ENCODE measurements around the gene COL11A2. TPM values are rescaled to one million over a fixed set of nuclear protein-coding genes. Genes with fewer than 3 reads are reported as not detected.
A peak's percentile ranks its signal among the peaks of the same experiment; 100 is the strongest.

COL11A2 gene
- total and polyA plus RNA-seq, 8 donors: 0.15 to 3.1 (median 0.54) TPM

GRCh38 chr6:33191383-33192104, 723 bp downstream of the COL11A2 start:
- ATAC-seq (peak; percentile 32 to 70 (median 48)), DNase-seq (peak in 4 of 6 donors; percentile 58 to 82 (median 72)), FAIRE-seq (no peak)
- TF ChIP-seq, protein P1, sequence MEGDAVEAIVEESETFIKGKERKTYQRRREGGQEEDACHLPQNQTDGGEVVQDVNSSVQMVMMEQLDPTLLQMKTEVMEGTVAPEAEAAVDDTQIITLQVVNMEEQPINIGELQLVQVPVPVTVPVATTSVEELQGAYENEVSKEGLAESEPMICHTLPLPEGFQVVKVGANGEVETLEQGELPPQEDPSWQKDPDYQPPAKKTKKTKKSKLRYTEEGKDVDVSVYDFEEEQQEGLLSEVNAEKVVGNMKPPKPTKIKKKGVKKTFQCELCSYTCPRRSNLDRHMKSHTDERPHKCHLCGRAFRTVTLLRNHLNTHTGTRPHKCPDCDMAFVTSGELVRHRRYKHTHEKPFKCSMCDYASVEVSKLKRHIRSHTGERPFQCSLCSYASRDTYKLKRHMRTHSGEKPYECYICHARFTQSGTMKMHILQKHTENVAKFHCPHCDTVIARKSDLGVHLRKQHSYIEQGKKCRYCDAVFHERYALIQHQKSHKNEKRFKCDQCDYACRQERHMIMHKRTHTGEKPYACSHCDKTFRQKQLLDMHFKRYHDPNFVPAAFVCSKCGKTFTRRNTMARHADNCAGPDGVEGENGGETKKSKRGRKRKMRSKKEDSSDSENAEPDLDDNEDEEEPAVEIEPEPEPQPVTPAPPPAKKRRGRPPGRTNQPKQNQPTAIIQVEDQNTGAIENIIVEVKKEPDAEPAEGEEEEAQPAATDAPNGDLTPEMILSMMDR (IDR thresholded peaks at IDR 0.05): no peak
- Histone ChIP-seq H3K27ac (no peak overlapping the region), H3K36me3 (peaks cover 0 to 22% (median 15%) of the 10 kb centered on the region in 3 donors), H3K9me3 (no peaks in the 10 kb centered on the region), H3K4me3 (no peak overlapping the region), H3K4me1 (peaks cover 9 to 12% (median 11%) of the 10 kb centered on the region in 3 donors), H3K27me3 (no peaks in the 10 kb centered on the region)
- WGBS, 2 donors: 25 to 31% methylated on average over 8 of the region's 8 CpGs
- intact Hi-C loops (cut with DNase I): no loop called here

DNA sequence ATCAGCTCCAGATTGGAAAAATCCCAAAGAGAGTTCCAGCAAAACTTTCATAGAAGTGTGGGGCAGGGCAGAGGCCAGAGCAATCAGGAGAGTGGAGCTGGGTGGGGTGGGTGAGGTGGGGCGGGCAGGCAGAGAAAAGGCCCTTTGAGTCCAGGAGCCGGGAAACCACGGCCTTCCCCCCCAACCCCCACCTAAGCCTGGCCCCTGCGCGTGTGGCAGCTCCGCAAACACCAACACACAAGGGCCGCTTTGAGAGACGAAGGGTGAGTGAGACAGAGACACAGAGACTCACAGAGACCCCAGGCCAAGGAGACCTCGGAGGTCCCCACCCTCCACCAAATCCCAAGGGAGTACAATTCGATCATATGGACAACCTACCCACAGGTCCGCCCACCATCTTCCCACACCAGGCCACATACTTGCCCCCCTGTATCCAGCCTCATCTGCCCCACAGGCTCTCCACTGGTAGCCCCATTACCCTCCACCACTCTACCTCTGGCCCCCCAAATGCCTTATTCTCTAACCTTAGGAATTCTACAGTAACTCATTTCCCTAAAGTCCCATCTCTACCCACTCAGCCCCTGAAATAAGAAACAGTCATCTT, 1.7 kb downstream of the COL11A2 start:
- no peak overlapping the region for H3K4me3 ChIP-seq
- FAIRE-seq: no peak
- no peaks in the 10 kb centered on the region for H3K27me3 ChIP-seq
- intact Hi-C loops (cut with DNase I): no loop called here
- H3K27ac ChIP-seq: no peak overlapping the region
- H3K9me3 ChIP-seq: no peaks in the 10 kb centered on the region
- TF ChIP-seq, protein P1 (IDR thresholded peaks at IDR 0.05): no peak
- peaks cover 9 to 12% (median 11%) of the 10 kb centered on the region in 3 donors for H3K4me1 ChIP-seq
- no peak for DNase-seq
- H3K36me3 ChIP-seq: peaks cover 0 to 12% (median 6%) of the 10 kb centered on the region in 3 donors
- no peak for ATAC-seq
- WGBS, 2 donors: 70 to 78% methylated on average over 11 of the region's 11 CpGs

DNA sequence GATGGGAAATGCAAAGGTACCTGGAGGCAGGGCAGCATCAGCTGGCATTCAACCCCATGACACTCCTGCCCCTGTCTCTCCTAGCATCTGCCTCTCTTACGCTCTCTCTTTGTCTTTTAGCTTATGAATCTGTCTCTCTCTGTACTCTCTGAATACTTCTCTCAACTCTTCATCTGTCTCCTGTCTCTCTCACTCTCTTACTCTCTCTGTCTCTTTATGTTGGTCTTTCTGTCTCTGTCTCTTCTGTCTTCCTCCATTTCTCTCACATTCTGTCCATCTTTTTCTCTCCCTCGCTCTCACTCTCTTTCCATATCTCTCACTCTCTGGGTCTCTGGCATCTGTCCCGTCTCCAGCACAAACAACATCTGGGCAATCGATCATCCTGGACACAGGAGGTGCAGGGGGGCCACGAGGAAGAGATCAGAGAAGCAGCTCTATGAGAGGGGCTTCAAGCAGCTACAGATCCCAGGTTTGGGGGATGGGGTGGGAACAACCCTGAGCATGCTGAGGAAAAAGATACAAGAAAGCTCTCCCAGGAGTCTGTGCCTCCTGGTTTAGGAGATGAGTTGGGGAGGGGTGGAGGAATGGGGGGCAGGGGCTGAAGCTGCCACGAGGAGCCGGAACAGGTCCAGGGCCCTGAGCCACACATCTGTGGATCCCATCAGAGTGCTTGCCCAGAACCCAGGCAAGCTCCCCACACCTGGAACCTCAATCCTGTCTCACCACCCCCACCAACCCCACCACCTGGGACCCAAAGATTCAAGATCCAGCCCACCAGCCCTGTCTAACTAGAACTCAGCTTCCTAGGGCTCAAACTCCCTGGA, 2.4 kb downstream of the COL11A2 start:
- no peak for DNase-seq
- 51 to 63% methylated on average over 7 of the region's 7 CpGs for WGBS, 2 donors
- TF ChIP-seq, protein P1 (IDR thresholded peaks at IDR 0.05): no peak
- Histone ChIP-seq H3K4me3 (no peak overlapping the region), H3K27me3 (no peaks in the 10 kb centered on the region), H3K27ac (no peak overlapping the region), H3K4me1 (peaks cover 9 to 12% (median 11%) of the 10 kb centered on the region in 3 donors), H3K9me3 (no peaks in the 10 kb centered on the region), H3K36me3 (peaks cover 0 to 7% (median 0%) of the 10 kb centered on the region in 3 donors)
- no peak for FAIRE-seq
- intact Hi-C loops (cut with DNase I): no loop called here
- no peak for ATAC-seq

GRCh38 chr6:33189164-33189563, 3.1 kb downstream of the COL11A2 start:
- intact Hi-C loops (cut with DNase I): no loop called here
- WGBS, 2 donors: 78 to 93% methylated on average over 8 of the region's 8 CpGs
- Histone ChIP-seq H3K4me1 (peaks cover 9 to 12% (median 11%) of the 10 kb centered on the region in 3 donors), H3K36me3 (peaks cover 0 to under 1% (median 0%) of the 10 kb centered on the region in 3 donors), H3K27me3 (no peaks in the 10 kb centered on the region), H3K9me3 (no peaks in the 10 kb centered on the region), H3K4me3 (no peak overlapping the region), H3K27ac (no peak overlapping the region)
- TF ChIP-seq, protein P1 (IDR thresholded peaks at IDR 0.05): no peak
- FAIRE-seq (no peak), DNase-seq (peak in 1 of 6 donors; percentile 45), ATAC-seq (no peak)
